ENCODE data around the gene B3GAT3.

DNA sequence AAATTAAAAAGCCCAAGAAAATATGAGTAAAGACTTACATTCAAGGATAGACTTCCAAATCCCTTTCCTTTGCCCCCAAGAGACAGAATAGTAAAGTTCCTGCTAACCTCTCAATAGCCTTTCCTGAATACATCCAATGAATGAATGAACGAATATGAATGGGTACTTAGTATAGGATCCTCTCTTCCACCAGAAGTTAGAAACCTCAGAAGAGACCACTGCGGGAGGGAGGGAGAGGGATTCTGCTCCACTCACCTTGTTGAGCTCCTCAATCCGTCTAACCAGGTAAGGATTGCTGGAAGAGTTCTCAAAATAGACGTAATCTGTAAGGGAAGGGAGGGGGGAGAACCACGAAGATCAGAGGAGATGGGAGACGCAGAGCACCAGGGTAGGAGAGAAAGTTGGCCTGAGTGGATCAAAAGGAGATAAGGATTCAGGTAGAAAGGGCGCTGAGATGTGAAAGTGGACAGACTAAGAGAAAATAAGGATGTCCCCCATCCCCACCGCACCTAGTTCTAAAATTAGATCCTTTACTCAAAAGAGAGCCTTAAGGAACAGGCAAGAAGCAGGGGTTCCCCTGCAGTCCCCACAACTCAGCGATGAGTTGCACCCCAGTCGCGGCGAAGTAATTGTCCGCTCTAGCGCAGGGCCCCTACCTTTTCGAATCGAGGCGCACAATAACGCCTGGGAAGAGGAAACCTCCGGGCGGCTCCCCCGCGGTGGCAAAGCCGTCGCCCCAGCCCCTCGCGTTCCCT, 21.2 kb downstream of the B3GAT3 start:
- TF ChIP-seq, protein P1, sequence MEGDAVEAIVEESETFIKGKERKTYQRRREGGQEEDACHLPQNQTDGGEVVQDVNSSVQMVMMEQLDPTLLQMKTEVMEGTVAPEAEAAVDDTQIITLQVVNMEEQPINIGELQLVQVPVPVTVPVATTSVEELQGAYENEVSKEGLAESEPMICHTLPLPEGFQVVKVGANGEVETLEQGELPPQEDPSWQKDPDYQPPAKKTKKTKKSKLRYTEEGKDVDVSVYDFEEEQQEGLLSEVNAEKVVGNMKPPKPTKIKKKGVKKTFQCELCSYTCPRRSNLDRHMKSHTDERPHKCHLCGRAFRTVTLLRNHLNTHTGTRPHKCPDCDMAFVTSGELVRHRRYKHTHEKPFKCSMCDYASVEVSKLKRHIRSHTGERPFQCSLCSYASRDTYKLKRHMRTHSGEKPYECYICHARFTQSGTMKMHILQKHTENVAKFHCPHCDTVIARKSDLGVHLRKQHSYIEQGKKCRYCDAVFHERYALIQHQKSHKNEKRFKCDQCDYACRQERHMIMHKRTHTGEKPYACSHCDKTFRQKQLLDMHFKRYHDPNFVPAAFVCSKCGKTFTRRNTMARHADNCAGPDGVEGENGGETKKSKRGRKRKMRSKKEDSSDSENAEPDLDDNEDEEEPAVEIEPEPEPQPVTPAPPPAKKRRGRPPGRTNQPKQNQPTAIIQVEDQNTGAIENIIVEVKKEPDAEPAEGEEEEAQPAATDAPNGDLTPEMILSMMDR (IDR thresholded peaks at IDR 0.05) = no peak
- no peak for TF ChIP-seq POLR2A (IDR thresholded peaks at IDR 0.05)
